HG02610 (cell line): ENCODE measurements around the gene RAPGEF6.
A peak's percentile ranks its signal among the peaks of the same experiment; 100 is the strongest.
"Not testable (repeated sequence)": the region's sequence is repeated elsewhere in the genome, so short reads cannot be mapped to it uniquely, and the experiment has no call there.

ENCODE experiments used
- ATAC-seq: cut with Tn5 transposase; IDR thresholded peaks from one replicate; pipeline ENCODE4 v1.9.1; 2021; ENCODE audit warnings: mild to moderate bottlenecking, moderate library complexity; ENCODE audit not compliant: unreplicated experiment

Gene RAPGEF6

DNA sequence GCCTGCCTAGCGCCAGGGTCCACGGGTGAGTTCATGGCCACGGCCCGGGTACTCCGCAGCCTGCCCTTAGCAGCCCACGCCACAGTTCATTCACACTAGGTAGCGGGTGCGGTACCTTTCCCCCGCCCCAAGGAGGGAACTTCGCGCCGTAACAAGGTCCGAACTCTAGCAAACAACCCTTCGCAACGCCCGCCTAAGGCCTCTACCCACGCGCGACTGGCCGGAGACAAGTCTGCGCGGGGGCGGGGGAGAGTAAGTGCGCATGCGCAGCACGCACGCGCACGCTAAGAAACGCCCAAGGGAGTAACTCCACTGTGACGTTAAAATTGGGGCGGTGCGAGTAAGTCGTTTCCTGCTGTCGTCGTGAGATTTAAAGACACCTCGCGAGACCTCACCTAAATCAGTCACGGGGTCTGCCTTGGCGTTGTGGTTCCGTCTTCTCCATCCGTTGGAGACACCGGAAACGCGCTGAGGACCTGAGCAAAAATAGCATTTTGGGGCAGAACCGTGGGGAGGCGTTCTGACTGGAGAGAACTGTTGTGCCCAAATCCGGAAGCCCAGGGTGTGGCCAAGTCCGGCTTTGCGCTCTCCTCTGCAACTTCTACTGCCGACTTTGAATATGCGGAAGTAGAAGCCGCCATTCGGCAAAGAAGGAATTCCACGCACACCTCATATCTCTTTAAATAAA is at the start of gene RAPGEF6:
Gene RAPGEF6 (minus strand): TSS at position 234 of the 688 bp plus-strand sequence. CDS start 199 bp downstream, at position 35.
- ATAC-seq: peak; percentile 91

- ATAC-seq: no peak
Observed at GRCh38 chr5:131684595-131684994, 49.6 kb upstream of the RAPGEF6 start.

GRCh38 chr5:131684051-131684450 is 49.0 kb upstream of the RAPGEF6 start:
- no peak for ATAC-seq

GRCh38 chr5:131682826-131683225 is 47.8 kb upstream of the RAPGEF6 start:
- ATAC-seq: no peak

GRCh38 chr5:131682175-131682574 is 47.1 kb upstream of the RAPGEF6 start:
- no peak for ATAC-seq

GRCh38 chr5:131679911-131680310 is 44.9 kb upstream of the RAPGEF6 start:
- ATAC-seq: no peak

DNA sequence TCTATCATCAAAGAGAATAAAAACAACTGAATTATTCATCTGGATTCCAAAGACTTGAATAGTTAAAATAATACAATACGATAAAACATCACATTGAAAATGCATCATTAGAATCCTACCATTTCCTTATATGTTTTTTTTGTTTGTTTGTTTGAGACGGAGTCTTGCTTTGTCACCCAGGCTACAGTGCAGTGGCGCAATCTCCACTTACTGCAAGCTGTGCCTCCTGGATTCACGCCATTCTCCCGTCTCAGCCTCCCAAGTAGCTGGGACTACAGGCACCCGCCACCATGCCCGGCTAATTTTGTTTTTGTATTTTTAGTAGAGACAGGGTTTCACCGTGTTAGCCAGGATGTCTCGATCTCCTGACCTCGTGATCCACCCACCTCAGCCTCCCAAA is 43.2 kb upstream of the RAPGEF6 start:
- ATAC-seq: not testable (repeated sequence)

DNA sequence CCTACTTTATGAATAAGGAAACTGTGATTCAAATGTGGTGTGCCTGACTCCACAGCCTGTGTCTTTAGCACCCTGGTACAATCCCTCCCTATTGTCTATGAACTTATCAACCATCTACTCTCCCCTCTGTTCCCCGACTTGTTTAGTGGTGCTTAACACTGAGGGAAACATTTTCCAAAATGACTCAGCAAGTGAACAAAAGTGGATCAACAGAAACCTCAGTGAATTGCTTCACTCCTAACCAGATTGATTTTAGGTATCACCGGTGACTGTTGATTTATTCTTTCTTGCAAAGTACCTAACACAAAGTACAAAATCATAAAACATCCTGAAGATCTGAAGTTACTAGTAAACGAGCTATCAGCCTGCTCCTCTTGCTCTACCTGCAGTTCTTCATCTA is 42.1 kb upstream of the RAPGEF6 start:
- no peak for ATAC-seq

DNA sequence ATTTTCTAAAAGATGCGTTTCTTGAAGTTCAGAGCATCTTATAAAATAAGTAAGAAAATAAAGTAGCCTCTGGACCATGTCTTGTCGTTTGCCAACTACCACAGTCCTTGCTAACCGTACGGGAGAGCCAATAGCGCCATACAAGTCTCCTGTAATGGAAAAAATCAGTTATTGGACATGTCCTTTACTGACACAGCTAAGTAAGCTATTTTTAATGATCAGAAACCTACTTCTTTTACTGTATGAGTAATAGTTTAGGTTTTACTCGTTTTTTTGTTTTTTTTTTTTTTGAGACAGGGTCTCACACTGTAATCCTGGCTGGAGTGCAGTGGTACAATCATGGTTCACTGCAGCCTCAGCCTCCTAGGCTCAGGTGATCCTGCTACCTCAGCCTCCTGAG is 37.7 kb upstream of the RAPGEF6 start:
- ATAC-seq: peak; percentile 41

DNA sequence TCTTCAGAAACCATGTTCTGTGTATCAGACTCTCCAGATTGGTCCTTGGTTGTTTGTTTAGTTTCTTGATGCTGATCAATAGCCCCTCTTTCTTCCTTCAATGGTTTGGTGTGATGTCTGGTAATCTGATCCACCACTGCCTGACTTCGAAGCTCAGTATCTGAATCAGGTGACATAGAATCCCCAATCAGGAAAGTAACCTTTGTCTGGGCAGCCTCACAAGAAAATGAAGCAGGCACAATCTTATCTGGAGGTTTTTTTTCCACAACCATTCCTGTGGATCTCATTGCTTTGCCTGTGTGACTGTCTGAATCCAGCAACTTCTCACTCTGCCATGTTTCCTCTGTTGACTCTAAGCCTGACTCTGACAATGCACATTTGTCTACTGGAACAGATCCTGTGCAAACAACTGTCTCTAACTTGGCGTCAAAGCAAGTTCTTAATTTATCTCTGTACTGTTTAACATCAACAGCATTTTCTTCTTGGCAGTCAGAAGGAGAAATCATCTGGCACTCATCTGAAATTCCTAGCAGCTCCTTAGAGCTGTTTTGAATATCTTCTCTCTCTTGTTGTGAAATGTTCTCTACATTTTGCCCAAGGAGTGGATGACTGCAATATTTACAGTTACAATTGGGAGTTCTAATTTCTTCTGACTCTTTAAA is 37.1 kb upstream of the RAPGEF6 start:
- ATAC-seq: no peak

DNA sequence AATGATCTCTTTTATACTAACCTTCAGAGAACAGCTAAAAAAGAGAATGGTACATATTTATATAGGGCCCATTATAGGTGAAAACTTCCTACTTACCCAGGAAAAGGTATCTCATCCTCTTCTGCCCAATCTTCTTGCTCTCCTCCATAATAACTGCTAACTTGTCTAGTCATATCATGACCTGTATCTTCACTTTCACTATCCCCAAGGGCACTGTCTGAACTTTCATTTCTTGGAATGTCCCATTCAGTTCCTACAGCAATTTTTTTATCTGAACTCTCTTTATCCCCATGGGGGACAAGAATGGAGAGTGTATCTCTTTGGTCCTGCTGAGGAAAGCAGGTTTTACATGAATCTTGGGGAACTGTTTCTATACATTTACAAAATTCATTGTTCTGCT is 36.4 kb upstream of the RAPGEF6 start:
- ATAC-seq: peak; percentile 53

DNA sequence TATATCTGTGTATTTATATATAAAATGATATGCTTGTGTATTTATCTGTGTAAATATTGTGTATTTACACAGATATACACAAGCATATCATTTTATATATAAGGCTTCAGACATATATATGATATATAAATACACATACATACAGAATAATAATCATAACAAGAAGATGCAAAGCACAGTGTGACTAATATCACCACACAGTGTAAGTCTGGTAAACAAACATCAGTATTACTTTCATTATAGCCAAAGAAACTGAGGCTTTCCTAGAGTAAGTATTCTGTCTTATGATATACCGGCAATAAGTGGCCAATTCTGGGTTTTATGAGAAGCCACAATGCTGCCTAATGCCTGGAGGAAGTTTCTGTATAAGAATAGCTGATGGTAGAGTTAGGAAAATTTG is 29.9 kb upstream of the RAPGEF6 start:
- peak; percentile 86 for ATAC-seq

- ATAC-seq: no peak
Observed at GRCh38 chr5:131661933-131662332, 26.9 kb upstream of the RAPGEF6 start.

DNA sequence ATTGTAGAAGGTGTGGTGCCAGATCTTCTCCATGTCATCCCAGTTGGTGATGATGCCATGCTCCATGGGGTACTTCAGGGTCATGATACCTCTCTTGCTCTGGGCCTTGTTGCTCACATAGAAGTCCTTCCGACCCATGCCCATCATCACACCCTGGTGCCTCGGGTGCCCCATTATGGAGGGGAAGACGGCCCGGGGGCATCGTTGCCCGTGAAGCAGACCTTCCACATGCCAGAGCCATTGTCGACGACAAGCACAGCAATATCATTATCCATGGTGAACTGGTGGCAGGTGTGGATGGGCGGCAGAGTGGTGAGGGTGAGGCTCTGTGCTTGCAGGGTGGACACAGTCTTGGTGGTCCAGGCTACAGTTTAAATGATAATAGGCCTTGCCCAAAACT is 24.8 kb upstream of the RAPGEF6 start:
- ATAC-seq: no peak

GRCh38 chr5:131659290-131659689 is 24.3 kb upstream of the RAPGEF6 start:
- no peak for ATAC-seq

- no peak for ATAC-seq
Observed at GRCh38 chr5:131654776-131655175, 19.7 kb upstream of the RAPGEF6 start.

GRCh38 chr5:131654309-131654708 is 19.3 kb upstream of the RAPGEF6 start:
- no peak for ATAC-seq

DNA sequence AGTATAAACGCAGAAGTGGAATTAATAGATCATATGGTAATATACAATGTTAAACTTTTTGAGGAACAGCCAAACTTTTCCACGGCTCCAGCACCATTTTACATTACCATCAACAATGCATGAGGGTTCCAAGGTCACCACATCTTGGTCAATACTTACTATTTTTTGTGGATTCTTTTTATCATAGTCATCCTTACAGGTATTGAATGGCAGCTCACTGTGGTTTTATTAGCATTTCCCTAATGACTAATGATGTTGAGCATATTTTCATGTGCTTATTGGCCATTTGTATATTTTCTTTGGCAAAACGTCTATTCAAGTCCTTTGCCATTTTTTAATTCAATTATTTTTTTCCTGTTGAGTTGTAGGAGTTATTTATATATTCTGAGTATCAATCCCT is 14.1 kb upstream of the RAPGEF6 start:
- ATAC-seq: no peak

DNA sequence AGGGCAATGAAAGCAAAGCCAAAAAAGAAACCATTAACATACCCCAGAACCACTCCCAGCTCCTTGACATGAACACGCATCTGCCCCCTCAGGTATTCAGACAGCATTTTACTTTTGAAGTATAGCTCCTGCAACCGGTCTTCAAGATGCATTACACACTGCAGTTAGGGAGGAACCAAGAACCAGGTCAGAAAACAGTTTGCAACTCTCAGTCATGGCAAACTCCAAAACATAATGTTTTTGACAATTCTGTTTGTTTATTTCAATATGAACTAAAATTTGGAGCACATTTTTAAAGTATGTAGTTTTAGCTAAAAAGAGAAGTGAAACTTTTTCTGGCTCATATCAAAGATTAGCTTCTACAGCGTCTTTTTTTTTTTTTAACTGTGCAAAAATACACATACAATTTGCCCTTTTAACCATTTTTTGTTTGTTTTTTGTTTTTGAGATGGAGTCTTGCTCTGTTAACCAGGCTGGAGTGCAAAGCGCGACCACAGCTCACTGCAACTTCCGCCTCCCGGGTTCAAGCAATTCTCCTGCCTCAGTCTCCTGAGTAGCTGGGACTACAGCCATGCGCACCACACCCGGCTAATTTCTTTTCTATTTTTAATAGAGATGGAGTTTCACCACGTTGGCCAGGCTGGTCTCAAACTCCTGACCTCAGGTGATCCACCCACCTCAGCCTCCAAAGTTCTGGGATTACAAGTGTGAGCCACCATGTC is 12.2 kb upstream of the RAPGEF6 start:
- peak; percentile 63 for ATAC-seq

GRCh38 chr5:131644822-131645221 is 9.8 kb upstream of the RAPGEF6 start:
- ATAC-seq: no peak

GRCh38 chr5:131644370-131644769 is 9.3 kb upstream of the RAPGEF6 start:
- no peak for ATAC-seq

GRCh38 chr5:131641494-131641893 is 6.5 kb upstream of the RAPGEF6 start:
- ATAC-seq: no peak
